Measurements from ENCODE around the gene HOXD10. TPM values are rescaled to one million over a fixed set of nuclear protein-coding genes. Genes with fewer than 3 reads are reported as not detected.

The HOXD10 gene
- total RNA-seq, 4 donors from 2014 or later = 0.56 to 0.59 TPM; not detected in 2

DNA sequence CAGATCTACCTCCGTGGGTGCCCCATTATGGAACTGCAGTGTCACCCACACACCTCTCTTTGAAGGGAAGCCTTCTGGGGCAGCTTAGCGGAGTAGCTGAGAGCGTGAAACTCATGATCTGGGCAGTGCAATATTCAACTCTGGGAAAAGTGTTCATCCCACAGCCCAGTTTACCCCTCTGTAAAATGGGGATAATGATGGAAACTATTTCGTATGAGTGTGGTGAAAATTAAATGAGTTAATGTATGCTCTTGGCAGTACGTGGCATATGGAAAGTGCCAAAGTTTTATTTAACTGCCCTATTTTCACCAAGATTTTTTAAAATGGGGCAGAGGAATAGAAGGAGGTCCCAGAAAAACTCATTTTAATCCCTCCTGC, 44.3 kb upstream of the HOXD10 start:
- Histone ChIP-seq H3K36me3 (no peaks in the 10 kb centered on the region), H3K9me3 (no peaks in the 10 kb centered on the region), H3K4me1 (peaks cover 22% of the 10 kb centered on the region), H3K27ac (no peak overlapping the region), H3K27me3 (peaks cover 100% of the 10 kb centered on the region), H3K4me3 (no peak overlapping the region)
- no peak for DNase-seq (ENCODE audit: low spot score in 2 of 2)
- TF ChIP-seq, protein P1, sequence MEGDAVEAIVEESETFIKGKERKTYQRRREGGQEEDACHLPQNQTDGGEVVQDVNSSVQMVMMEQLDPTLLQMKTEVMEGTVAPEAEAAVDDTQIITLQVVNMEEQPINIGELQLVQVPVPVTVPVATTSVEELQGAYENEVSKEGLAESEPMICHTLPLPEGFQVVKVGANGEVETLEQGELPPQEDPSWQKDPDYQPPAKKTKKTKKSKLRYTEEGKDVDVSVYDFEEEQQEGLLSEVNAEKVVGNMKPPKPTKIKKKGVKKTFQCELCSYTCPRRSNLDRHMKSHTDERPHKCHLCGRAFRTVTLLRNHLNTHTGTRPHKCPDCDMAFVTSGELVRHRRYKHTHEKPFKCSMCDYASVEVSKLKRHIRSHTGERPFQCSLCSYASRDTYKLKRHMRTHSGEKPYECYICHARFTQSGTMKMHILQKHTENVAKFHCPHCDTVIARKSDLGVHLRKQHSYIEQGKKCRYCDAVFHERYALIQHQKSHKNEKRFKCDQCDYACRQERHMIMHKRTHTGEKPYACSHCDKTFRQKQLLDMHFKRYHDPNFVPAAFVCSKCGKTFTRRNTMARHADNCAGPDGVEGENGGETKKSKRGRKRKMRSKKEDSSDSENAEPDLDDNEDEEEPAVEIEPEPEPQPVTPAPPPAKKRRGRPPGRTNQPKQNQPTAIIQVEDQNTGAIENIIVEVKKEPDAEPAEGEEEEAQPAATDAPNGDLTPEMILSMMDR (IDR thresholded peaks at IDR 0.05) = no peak
- no peak for TF ChIP-seq POLR2A (IDR thresholded peaks at IDR 0.05)
- TF ChIP-seq POLR2AphosphoS5 (IDR thresholded peaks at IDR 0.05) = no peak
- no peak for TF ChIP-seq EP300 (IDR thresholded peaks at IDR 0.05)
- WGBS = 46% methylated on average over 5 of the region's 5 CpGs

DNA sequence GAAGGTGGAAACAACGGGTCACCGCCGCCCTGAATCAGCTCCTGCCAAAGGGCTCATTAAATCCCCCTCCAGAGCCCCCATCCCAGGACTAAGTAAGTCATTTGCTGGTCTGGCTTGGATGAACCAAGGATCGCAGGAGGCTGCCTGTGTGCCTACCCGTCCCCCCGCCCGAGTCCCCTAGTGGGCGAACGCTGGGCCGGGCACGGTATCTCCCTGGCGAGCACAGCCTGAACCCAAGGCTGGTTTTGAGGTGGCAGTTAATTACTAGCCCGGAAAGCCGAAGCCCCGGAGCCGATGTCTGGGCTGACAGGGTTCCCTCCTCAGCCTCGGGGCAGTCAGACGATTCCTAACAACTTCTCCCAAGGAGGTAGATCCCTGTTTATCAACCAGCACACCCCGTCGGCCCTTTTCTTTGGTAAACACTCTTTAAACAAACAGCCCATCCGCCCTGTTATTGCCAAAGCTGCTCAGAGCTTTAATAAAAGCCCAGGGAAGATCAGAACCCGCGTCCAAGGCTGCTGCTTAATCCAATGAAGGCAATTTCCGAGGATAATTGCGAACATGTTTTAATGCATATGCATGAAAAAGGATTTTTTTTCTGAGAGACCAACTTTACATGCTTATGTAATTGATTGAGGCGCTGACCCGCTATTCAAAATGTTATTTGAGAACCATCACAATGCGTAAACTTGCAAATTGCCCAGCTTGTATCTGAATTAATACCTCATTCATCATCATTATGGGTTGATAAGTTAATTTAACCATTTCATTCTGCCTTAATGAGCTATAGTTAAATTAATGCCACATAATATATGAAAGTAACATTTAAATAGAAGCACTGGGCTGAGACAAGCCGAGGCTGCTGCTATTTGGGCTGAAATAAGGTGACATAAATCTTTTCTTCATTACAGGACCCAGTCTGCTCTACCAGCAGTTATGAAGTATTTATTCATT, 43.4 kb upstream of the HOXD10 start:
- Histone ChIP-seq H3K9me3 (no peaks in the 10 kb centered on the region), H3K4me1 (peaks cover 12% of the 10 kb centered on the region), H3K4me3 (no peak overlapping the region), H3K27ac (no peak overlapping the region), H3K27me3 (peaks cover 100% of the 10 kb centered on the region), H3K36me3 (no peaks in the 10 kb centered on the region)
- WGBS = 14% methylated on average over 13 of the region's 29 CpGs
- no peak for DNase-seq (ENCODE audit: low spot score in 2 of 2)
- TF ChIP-seq POLR2AphosphoS5 (IDR thresholded peaks at IDR 0.05) = no peak
- TF ChIP-seq POLR2A (IDR thresholded peaks at IDR 0.05) = no peak
- TF ChIP-seq, protein P1 (IDR thresholded peaks at IDR 0.05) = no peak
- no peak for TF ChIP-seq EP300 (IDR thresholded peaks at IDR 0.05)

DNA sequence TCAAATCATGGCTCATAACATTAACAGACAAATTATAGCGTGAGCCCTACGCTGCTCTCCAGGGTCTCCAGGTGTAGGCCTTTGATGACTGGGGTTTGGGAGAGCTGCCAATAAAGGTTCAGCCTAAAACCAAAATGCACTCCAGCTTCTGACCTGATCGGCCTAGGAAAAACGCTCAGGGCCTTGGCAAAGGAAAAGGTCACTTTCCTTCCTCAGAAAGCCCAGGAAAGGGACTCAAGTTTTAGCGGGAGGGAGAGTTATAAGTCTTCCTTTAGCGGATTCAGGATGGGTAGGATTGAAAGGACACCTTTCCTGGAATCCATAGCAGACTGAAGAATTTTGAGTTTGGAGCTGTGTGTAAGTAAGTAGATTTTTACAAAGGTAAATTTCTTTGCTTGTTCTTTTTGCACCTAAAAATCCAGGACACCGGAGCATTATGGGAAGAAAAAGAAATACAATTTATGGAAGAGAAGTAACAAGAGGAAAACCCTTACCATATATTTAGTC, 41.6 kb upstream of the HOXD10 start:
- no peak overlapping the region for H3K27ac ChIP-seq
- H3K4me1 ChIP-seq = peaks cover 16% of the 10 kb centered on the region
- no peak overlapping the region for H3K4me3 ChIP-seq
- no peaks in the 10 kb centered on the region for H3K36me3 ChIP-seq
- WGBS = 31% methylated on average over 7 of the region's 7 CpGs
- H3K9me3 ChIP-seq = no peaks in the 10 kb centered on the region
- TF ChIP-seq POLR2AphosphoS5 (IDR thresholded peaks at IDR 0.05) (no peak), POLR2A (IDR thresholded peaks at IDR 0.05) (no peak), EP300 (IDR thresholded peaks at IDR 0.05) (no peak)
- TF ChIP-seq, protein P1 (IDR thresholded peaks at IDR 0.05) = no peak
- no peak for DNase-seq (ENCODE audit: low spot score in 2 of 2)
- H3K27me3 ChIP-seq = peaks cover 100% of the 10 kb centered on the region

DNA sequence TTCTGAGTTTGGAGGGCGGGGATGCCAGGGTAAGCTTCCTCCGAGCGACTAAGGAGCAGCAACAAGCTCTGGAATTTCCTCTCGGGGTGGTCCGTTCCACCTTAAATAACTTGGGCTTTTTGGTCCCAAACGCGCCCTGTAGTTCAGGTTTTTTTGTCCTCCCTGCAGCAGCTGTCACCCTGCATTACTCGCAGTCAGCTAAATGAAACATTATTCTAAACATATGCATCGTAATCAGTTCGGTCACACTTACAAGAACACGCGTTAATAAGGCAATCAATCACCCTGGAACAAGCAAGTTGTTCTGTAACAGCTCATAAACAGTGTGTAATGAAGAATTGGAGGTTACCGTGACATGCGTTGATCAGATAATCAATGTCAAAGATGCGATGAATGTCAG, 41.1 kb upstream of the HOXD10 start:
- H3K4me3 ChIP-seq = no peak overlapping the region
- H3K4me1 ChIP-seq = peaks cover 19% of the 10 kb centered on the region
- no peaks in the 10 kb centered on the region for H3K9me3 ChIP-seq
- no peak for TF ChIP-seq POLR2A (IDR thresholded peaks at IDR 0.05)
- TF ChIP-seq EP300 (IDR thresholded peaks at IDR 0.05) = no peak
- TF ChIP-seq, protein P1 (IDR thresholded peaks at IDR 0.05) = no peak
- TF ChIP-seq POLR2AphosphoS5 (IDR thresholded peaks at IDR 0.05) = no peak
- no peaks in the 10 kb centered on the region for H3K36me3 ChIP-seq
- H3K27ac ChIP-seq = no peak overlapping the region
- WGBS = 15% methylated on average over 15 of the region's 15 CpGs
- H3K27me3 ChIP-seq = peaks cover 100% of the 10 kb centered on the region
- no peak for DNase-seq (ENCODE audit: low spot score in 2 of 2)

DNA sequence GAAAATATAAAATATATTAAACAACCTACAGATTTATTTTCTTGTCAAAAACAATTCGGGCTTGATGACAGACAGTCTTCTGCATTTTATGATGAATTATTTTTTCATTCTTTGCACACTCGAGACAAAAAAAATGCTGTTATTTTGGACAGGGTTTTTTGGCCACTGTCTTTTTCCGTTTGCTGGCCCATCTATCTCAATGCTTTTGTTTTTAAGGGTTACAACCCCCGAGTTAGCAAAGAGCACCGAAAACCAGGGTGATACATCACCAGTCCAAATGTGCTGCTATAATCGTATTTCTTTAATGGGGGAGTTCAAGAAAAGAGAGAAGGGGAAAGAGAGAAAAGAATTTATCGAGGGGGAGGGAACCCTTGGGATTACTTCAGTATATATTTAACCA, 40.5 kb upstream of the HOXD10 start:
- 22% methylated on average over 7 of the region's 7 CpGs for WGBS
- H3K36me3 ChIP-seq = no peaks in the 10 kb centered on the region
- no peaks in the 10 kb centered on the region for H3K9me3 ChIP-seq
- peaks cover 100% of the 10 kb centered on the region for H3K27me3 ChIP-seq
- peaks cover 23% of the 10 kb centered on the region for H3K4me1 ChIP-seq
- DNase-seq (ENCODE audit: low spot score in 2 of 2) = no peak
- no peak for TF ChIP-seq POLR2AphosphoS5 (IDR thresholded peaks at IDR 0.05)
- TF ChIP-seq POLR2A (IDR thresholded peaks at IDR 0.05) = no peak
- TF ChIP-seq, protein P1 (IDR thresholded peaks at IDR 0.05) = no peak
- no peak for TF ChIP-seq EP300 (IDR thresholded peaks at IDR 0.05)
- H3K4me3 ChIP-seq = no peak overlapping the region
- H3K27ac ChIP-seq = no peak overlapping the region

Data from suprapubic skin (tissue), 4 donors.